K562 (cell line): ENCODE data around the gene MOSPD3. TPM values are rescaled to one million over a fixed set of nuclear protein-coding genes. Genes with fewer than 3 reads are reported as not detected.

Source experiments
- ATAC-seq: fragments of 200-7000 bp; cut with Tn5 transposase; 3 replicates; pipeline ENCODE4 v1.9.1; 2020; ENCODE audit warnings: moderate library complexity
- BruUV-seq: library from RNA; stranded (reverse); fragments of 400-500 nt; replicated peaks from 2 replicates; lab custom pipeline; 2021; lab: Mats Ljungman, UMichigan
- CTCF ChIA-PET: fragments of 300-600 bp; formaldehyde crosslinking; extraction: SDS; loops from one replicate; lab custom pipeline; 2021; ENCODE audit warnings: low intra/inter-chr PET ratio; lab: Yijun Ruan, JAX
- POLR2A ChIA-PET: fragments of 300-600, 350-650 bp; sonication (Branson Sonifier 250); formaldehyde crosslinking; extraction: SDS; loops from one replicate; lab custom pipeline; 2021; ENCODE audit warnings: antibody characterized with exemption, inconsistent platforms; lab: Yijun Ruan, JAX
- DNase-seq, 4 experiments: peaks; one replicate each; pipeline versions ENCODE4 v3.0.0 to v3.0.0-alpha.2; 2011 to 2018; ENCODE audit warnings: low spot score in 3 of 4, mixed read lengths in 3 of 4; ENCODE audit errors: extremely low read depth in 1 of 4
- FAIRE-seq: peaks from 2 replicates; lab custom pipeline; 2011; peaks lifted over from hg19 to GRCh38; lab: Jason Lieb, UNC
- H2AFZ ChIP-seq: 2 replicates; pipeline ENCODE4 v1.6.0; 2011; ENCODE audit warnings: low read depth, low read length, control low read depth, inconsistent platforms
- H3K27ac ChIP-seq: fragments of 200-600 bp; 3 replicates; pipeline ENCODE4 v1.8.0; 2011; ENCODE audit warnings: low read depth, mild to moderate bottlenecking, control low read depth, inconsistent platforms, low read length, moderate library complexity, mixed read lengths; ENCODE audit errors: extremely low read depth
- H3K27me3 ChIP-seq, 2 experiments: fragments of 300-600 bp in 1 of 2; 2 replicates in 1 of 2; 3 replicates in 1 of 2; pipeline versions ENCODE4 v1.6.0 to v1.8.0; 2011; ENCODE audit warnings: inconsistent platforms in 2 of 2, low read length in 2 of 2, mild to moderate bottlenecking in 1 of 2, mixed read lengths in 1 of 2, moderate library complexity in 1 of 2; ENCODE audit not compliant: control insufficient read depth in 2 of 2, insufficient read depth in 2 of 2
- H3K36me3 ChIP-seq: fragments of 300-600 bp; 3 replicates; pipeline ENCODE4 v1.8.0; 2011; ENCODE audit warnings: mild to moderate bottlenecking, low read length, inconsistent platforms; ENCODE audit not compliant: control insufficient read depth, insufficient read depth
- H3K4me1 ChIP-seq, 2 experiments: fragments of 200-600 bp in 1 of 2; replicated peaks in 1 of 2; 2 replicates in 1 of 2; 3 replicates in 1 of 2; pipeline versions ENCODE4 v1.5.1 to v1.8.0; 2011; ENCODE audit warnings: inconsistent platforms in 2 of 2, low read length in 2 of 2, mild to moderate bottlenecking in 1 of 2, mixed read lengths in 1 of 2, moderate library complexity in 1 of 2; ENCODE audit not compliant: control insufficient read depth in 2 of 2, insufficient read depth in 2 of 2
- H3K4me2 ChIP-seq: 2 replicates; pipeline ENCODE4 v1.6.1; 2011; ENCODE audit warnings: low read length, control low read depth, inconsistent platforms, mixed read lengths; ENCODE audit not compliant: insufficient read depth
- H3K4me3 ChIP-seq: fragments of 200-600 bp; sonication (generic), shearing (Covaris generic); 2 replicates; pipeline ENCODE4 v1.5.1; 2016; ENCODE audit warnings: control low read depth, inconsistent platforms
- H3K79me2 ChIP-seq: fragments of 200-600 bp; 3 replicates; pipeline ENCODE4 v1.8.0; 2011; ENCODE audit warnings: low read length, inconsistent platforms; ENCODE audit not compliant: control insufficient read depth, insufficient read depth
- H3K9ac ChIP-seq, 2 experiments: 2 replicates each; pipeline versions ENCODE4 v1.6.0 to v1.6.1; 2011; ENCODE audit warnings: low read depth in 2 of 2, low read length in 2 of 2, control low read depth in 1 of 2, inconsistent platforms in 1 of 2, mild to moderate bottlenecking in 1 of 2, mixed read lengths in 1 of 2; ENCODE audit not compliant: insufficient read depth in 1 of 2
- H3K9me1 ChIP-seq: one replicate; pipeline ENCODE4 v1.6.0; 2011; ENCODE audit warnings: inconsistent platforms, mild to moderate bottlenecking, low read length, moderate library complexity; ENCODE audit not compliant: control insufficient read depth, insufficient read depth
- H3K9me3 ChIP-seq: replicated peaks from 2 replicates; pipeline ENCODE4 v1.5.1; 2011; ENCODE audit warnings: low read depth, low read length, inconsistent platforms; ENCODE audit not compliant: control insufficient read depth, insufficient read depth
- H4K20me1 ChIP-seq: replicated peaks from 2 replicates; pipeline ENCODE4 v1.6.1; 2011; ENCODE audit warnings: low read length, inconsistent platforms, mixed read lengths; ENCODE audit not compliant: control insufficient read depth, insufficient read depth
- GABPB1 ChIP-seq: sonication (generic); formaldehyde crosslinking; IDR thresholded peaks from 2 replicates; pipeline ENCODE4 v1.8.0; 2022; ENCODE audit warnings: mild to moderate bottlenecking, missing genetic modification reagents
- KLF13 ChIP-seq: fragments of 450-650 bp; IDR thresholded peaks from 2 replicates; pipeline ENCODE4 v1.6.1; 2016; ENCODE audit warnings: missing genetic modification characterization, low read depth, mild to moderate bottlenecking, missing compliant biosample characterization, moderate library complexity, borderline replicate concordance
- RAD21 ChIP-seq, 2 experiments: fragments of 250-450 bp in 1 of 2; fragments of 450-650 bp in 1 of 2; sonication (Bioruptor Pico) in 1 of 2; formaldehyde crosslinking in 1 of 2; IDR thresholded peaks in 1 of 2; conservative IDR thresholded peaks in 1 of 2; 2 replicates each; pipeline versions ENCODE4 v1.4.0 to v1.8.0; 2020 to 2022; ENCODE audit warnings: mild to moderate bottlenecking in 2 of 2, moderate library complexity in 1 of 2
- ZFP91 ChIP-seq: sonication (generic); formaldehyde crosslinking; IDR thresholded peaks from 2 replicates; pipeline ENCODE4 v1.8.0; 2022; ENCODE audit warnings: mild to moderate bottlenecking, missing genetic modification reagents
- ZNF766 ChIP-seq: fragments of 200-800 bp; sonication (Bioruptor generic); conservative IDR thresholded peaks from 2 replicates; pipeline ENCODE4 v1.6.1; 2016; ENCODE audit warnings: missing genetic modification characterization, missing compliant biosample characterization
- WGBS: fragments of 100-300 bp; shearing (Covaris generic); methylation state at CpG from one replicate; pipeline ENCODE4 v1.1.6; 2016; ENCODE audit warnings: low coverage, mixed read lengths; ENCODE audit not compliant: insufficient coverage; ENCODE audit errors: missing lambda C conversion rate; 5-methylcytosine and 5-hydroxymethylcytosine counted together
- in situ Hi-C: fragments of 300-500 bp; cut with MboI; formaldehyde crosslinking; loops from 4 replicates; pipeline ENCODE4 v1.15.0; 2018; ENCODE audit warnings: inconsistent platforms, mixed read lengths
- intact Hi-C: fragments of 100-400 bp; cut with micrococcal nuclease; formaldehyde crosslinking; loops from 2 replicates; pipeline ENCODE4 v1.14.2; 2022
- polyA plus RNA-seq, 8 experiments: library from polyadenylated mRNA; depleted of rRNA in 4 of 8; stranded (reverse) in 5 of 8; unstranded in 3 of 8; fragments of >200 nt; fragmentation: Nextera tagmentation in 2 of 8; fragmentation: Illumina TruSeq in 1 of 8; extraction: Ambion mirVana in 2 of 8; extraction: Trizol in 1 of 8; gene quantifications; 2 replicates each; pipeline versions ENCODE4 v1.2.1 to v1.2.3, GENCODE V29; 2011 to 2014; ENCODE audit warnings: inconsistent platforms in 1 of 8, missing spikeins in 1 of 8
- total RNA-seq, 7 experiments: library from RNA; depleted of rRNA in 6 of 7; stranded (reverse); fragments of >200 nt in 6 of 7; fragmentation: Illumina TruSeq in 2 of 7; extraction: Trizol in 2 of 7; gene quantifications; 2 replicates each; pipeline versions ENCODE4 v1.2.1 to v1.2.3, GENCODE V29; 2011 to 2021; ENCODE audit warnings: low replicate concordance in 1 of 7

Gene MOSPD3
- total and polyA plus RNA-seq, 9 of the 15 experiments (the other 6 are each of a cell fraction or from before 2014, with no cell fraction given): 1.4 to 32.1 (median 7.3) TPM

GRCh38 chr7:100575746-100576383 lies 36.5 kb upstream of the MOSPD3 start:
- no peak for TF ChIP-seq GABPB1 (CRISPR knock-in tag)
- no peak for TF ChIP-seq ZNF766 (CRISPR knock-in tag)
- TF ChIP-seq ZFP91 (CRISPR knock-in tag): no peak
- no peak for TF ChIP-seq KLF13 (tag)
- TF ChIP-seq RAD21 (CRISPR knock-in tag; conservative IDR thresholded peaks at IDR 0.05 in 1 of 2, IDR thresholded peaks at IDR 0.05 in 1 of 2): no peak
- ATAC-seq: no peak
- Histone ChIP-seq H3K79me2 (no peaks in the 10 kb centered on the region), H3K27me3 (no peaks in the 10 kb centered on the region), H3K4me3 (no peak overlapping the region), H3K4me2 (no peak overlapping the region), H3K9ac (peak overlapping the region in 1 of 2 experiments; percentile 62; a peak in 2 of 4 replicates), H2AFZ (no peak overlapping the region), H3K27ac (no peak overlapping the region), H3K36me3 (peaks cover 71% of the 10 kb centered on the region), H3K9me1 (peaks cover 4% of the 10 kb centered on the region), H3K9me3 (no peaks in the 10 kb centered on the region), H4K20me1 (no peaks in the 10 kb centered on the region; the same call in 1 of the 2 replicates), H3K4me1 (peaks cover 0 to 71% of the 10 kb centered on the region in 2 experiments; a peak in 3 of 5 replicates)
- BruUV-seq: no TSS peak
- FAIRE-seq: no peak
- POLR2A ChIA-PET: interaction anchor here (3.6 kb wide), 1 partner anchor 10 kb away, joined by 27 read pairs; the partner anchor contains the start of genes FBXO24 and LRCH4
- CTCF ChIA-PET: no interaction called here
- 90% methylated on average over 11 of the region's 17 CpGs for WGBS
- intact Hi-C loops: no loop called here
- DNase-seq: no peak
- in situ Hi-C loops: no loop called here
